ENCODE data around the gene ZNF691.
"Not testable (repeated sequence)": the region's sequence is repeated elsewhere in the genome, so short reads cannot be mapped to it uniquely, and the experiment has no call there.

Gene ZNF691

DNA sequence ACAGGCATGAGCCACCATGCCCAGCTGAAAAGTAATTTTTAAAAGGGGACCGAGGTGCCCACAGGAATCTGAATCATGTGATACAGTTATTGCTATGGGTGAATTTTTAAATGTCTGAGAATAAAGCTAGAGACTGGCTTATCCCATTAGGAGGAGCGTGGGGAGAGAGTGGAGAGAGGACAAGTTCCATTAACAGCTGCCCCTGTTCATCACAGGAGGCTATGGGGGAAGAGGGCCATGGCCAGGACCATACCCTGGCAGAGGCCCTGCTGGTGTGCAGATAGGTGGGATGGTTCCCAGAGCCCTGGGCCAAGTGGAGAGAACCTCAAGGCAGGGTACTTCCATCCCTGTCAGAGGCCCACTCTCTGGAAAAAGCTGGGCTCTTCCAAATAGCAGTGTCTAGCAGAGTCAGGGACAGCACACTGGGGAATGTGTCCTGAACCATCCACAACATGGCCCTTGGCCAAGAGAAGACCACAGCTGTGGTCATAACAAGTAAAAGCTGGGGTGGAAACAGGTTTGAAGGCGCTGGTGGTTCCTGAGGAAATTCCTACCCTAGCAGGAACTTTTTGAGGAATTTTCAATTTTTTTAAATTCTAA lies 13.7 kb upstream of the ZNF691 start:
- DNase-seq (ENCODE audit: low spot score), result no peak

- DNase-seq (ENCODE audit: low spot score), result no peak
Observed at GRCh38 chr1:42833981-42834380, 12.4 kb upstream of the ZNF691 start.

DNA sequence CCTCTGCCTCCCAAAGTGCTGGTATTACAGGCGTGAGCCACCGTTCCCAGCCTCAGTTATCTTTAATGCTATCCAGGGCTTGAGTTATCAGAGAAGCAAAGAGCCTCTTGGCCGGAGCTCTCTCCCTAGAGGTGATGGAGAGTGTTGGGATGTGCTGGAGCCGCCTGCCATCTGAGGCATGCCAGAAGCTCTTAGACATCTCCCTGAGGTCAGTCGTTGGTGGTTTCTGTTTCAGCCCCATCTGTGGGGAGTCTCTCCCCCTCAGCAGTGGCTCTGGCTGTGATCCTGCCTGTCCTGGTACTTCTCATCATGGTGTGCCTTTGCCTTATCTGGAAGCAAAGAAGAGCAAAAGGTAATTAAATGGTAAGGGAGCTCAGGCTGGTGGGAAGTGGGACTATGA lies 11.6 kb upstream of the ZNF691 start:
- DNase-seq (ENCODE audit: low spot score), result no peak

DNA sequence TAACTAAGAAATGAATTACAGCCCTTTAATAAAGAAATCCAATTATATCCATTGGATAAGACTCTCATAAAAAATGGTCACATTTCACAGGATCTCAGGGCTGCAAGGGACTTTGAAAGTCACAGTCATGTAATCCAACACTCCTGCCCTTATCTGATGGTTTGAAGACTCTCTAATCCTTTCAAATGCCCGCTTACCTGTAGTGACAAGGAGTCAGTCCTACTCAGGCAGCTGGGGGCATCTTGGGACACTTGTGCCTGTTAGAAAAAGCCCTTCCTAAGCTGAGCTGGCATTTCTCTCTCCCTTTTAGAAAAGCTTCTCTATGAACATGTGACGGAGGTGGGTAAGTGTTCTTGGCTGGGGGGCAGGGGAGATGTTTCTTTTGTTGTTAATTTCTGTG lies 11.0 kb upstream of the ZNF691 start:
- no peak for DNase-seq (ENCODE audit: low spot score)

GRCh38 chr1:42837709-42838108 lies 8.7 kb upstream of the ZNF691 start:
- DNase-seq (ENCODE audit: low spot score), result no peak

DNA sequence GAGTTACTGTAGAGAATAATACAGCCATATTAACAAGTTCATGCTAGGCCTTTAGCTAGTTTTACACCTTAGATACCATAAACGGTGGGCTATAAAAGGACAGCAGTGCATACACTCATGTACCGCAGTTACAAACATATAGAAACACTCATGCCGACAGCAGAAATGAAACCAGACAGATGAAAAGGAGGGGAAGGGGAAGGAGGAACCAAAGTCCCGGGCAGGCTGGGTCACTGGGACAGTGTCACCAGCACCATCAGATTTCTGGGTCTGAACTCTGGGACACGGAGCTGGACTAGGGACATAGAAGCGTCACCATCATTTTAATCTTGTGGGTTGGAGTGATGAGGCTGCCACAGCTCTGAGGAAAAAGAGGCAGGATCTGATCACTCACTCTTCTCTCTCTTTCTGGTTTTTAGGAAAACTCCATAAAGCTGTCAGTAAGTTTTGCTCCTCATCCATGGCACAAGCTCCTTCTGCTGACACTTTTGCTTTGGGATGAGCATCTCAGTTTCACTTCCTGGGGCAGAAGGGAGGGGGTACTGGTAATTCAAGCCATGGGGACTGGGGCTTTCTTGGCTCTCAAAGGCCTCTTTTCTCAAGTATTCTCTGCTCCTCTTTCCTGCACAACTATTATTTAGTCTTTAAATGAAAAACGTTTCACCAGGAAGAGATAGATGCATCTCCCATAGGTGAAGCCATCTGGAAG lies 7.8 kb upstream of the ZNF691 start:
- DNase-seq (ENCODE audit: low spot score), result no peak

GRCh38 chr1:42841010-42841409 lies 5.4 kb upstream of the ZNF691 start:
- DNase-seq (ENCODE audit: low spot score), result no peak

DNA sequence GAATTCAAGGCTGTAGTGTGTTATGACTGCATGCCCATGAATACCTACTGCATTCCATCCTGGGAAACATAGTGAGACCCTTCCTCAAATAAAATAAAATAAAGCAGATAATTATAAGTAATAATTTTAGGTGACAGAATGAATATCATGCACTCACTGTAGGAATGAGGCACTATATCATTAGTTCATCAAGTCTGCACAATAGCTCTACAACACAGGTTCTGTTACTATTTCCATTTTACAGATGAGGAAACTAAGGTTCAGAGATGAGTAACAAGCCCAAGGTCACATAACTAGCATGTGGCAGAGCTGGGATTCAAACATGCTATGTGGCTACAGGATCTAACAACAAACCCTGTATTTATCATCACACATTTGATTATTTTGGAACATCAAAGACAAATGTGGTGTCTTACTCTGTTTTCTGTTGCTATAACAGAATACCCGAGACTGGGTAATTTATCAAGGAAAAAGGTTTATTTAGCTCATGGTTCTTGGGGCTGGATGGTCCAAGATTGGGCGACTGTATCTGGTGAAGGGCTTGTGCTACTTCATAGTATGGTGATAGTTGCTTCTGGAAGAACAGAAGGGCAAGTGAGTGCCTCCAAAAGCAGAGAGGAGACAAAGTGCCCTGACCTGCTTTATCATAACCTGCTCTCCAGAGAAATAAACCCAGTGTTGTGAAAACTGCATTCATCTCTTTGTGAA lies 4.8 kb upstream of the ZNF691 start:
- no peak for DNase-seq (ENCODE audit: low spot score)

DNA sequence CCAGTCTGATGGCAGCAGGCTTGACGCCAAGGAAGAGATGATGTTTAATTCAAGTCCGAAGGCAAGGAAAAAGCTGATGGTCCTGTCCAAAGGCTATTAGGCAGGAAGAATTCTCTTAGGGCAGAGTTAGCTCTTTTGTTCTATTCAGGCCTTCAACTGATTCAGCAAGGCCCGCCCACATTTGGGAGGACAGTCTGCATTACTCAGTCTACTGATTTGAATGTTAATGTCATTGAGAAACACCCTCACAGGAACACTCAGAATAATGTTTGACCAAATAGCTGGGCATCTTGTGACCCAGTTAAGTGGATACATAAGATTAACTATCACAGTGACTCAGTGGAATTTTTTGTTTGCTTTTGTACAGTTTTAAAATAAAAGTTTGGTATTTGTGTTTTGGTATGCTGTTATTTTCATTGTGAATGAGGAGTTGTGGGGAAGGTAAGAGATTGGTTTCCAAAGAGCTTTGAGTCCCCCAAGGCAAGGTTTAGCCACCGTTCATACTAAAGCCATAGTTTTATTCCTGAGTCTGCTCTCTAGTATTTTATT lies 1.7 kb upstream of the ZNF691 start:
- no peak for DNase-seq (ENCODE audit: low spot score)

DNA sequence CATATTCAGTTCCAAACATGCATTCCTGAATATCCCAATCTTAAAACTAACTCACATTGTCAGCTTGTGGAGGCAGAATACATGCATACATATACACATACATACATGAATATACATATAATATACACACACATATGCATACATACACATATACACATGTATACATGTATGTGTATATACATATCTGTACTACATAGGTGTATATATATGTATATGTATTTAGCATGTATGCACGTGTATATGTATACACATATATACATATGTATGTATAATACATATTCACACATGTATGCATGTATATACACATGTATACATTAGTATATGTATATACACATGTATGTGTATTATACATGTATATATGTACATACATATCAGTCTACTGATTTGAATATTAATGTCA lies 1.2 kb upstream of the ZNF691 start:
- no peak for DNase-seq (ENCODE audit: low spot score)

DNA sequence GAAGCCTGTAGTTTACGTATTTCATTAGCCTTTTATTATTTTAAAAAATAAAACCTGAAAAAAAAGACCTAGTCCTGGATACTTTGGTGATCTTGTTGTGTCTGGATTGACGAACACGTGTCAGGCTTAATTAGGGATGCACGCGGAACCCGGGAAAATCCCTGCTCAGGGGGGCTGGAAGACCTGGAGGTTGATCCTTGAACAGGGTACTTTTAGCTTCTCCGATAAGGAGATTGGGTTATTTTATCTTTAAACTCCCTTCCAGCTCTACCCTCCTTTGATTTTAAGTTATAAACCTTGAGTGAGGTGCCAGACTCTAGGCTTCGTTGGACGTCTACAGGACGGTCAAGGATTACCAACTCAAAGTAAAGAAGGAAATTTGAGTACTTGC lies 552 bp upstream of the ZNF691 start:
- no peak for DNase-seq (ENCODE audit: low spot score)

GRCh38 chr1:42847111-42847595 lies 740 bp downstream of the ZNF691 start:
- DNase-seq (ENCODE audit: low spot score), result no peak

GRCh38 chr1:42847721-42848460 lies 1.5 kb downstream of the ZNF691 start:
- no peak for DNase-seq (ENCODE audit: low spot score)

- no peak for DNase-seq (ENCODE audit: low spot score)
Observed at GRCh38 chr1:42848823-42849537, 2.6 kb downstream of the ZNF691 start.

DNA sequence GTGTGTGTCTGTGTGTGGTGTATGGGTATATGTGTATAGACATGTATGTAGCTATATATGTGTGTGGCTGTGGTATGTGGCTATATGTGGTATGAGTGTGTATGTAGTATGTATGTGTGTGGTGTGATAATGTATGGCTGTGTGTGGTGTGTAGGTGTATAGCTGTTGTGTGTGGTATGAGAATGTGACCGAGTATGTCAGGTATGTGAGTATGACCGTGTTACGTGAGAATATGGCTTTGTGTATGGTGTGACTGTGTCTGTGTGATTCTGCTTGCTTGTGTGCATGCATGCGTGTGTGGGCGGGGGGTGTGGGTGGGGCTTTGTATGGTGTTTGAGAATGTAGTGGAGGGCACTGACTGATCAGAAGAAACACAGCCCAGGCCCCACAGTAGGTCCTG lies 3.5 kb downstream of the ZNF691 start:
- no peak for DNase-seq (ENCODE audit: low spot score)

DNA sequence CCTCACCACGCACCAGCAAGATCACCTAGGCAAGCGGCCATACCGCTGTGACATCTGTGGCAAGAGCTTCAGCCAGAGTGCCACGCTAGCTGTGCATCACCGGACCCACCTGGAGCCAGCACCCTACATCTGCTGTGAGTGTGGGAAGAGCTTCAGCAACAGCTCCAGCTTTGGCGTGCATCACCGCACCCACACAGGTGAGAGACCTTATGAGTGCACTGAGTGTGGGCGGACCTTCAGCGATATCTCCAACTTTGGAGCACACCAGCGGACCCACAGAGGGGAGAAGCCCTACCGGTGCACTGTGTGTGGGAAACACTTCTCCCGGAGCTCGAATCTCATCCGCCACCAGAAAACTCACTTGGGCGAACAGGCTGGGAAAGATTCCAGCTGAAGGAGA lies 5.0 kb downstream of the ZNF691 start:
- DNase-seq (ENCODE audit: low spot score), result no peak

DNA sequence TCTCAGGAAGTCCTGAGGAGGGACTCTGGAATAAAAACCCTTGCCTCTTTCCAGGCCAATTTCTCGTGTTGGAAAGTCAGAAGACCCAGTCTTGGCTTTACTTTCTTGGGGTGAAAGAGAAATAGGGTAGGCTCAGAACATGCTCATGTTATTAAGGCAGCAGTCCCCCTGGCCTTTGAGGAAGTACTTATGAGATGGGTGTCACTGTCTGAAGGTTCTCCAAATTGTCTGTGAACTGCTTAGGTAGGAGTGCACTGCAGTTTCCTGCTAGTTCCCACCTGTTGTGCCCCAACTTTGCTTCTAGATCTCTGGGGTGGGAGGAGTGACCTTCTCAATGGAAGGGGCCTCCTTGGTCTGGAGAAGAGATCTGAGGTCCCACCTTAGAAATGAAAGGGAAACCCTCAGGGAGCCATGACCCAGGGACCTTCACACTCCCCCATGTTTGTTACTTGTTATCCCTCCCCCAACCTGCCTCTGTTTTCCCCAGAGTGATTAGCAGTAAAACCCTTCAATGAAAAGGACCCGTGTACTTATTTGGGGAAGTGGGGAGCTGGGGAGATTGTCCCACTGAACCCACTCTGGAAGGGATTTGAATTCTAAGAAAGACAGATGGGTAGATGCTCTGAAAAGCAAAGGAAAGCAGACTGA lies 5.7 kb downstream of the ZNF691 start:
- DNase-seq (ENCODE audit: low spot score), result no peak

- DNase-seq (ENCODE audit: low spot score), result no peak
Observed at GRCh38 chr1:42852608-42852980, 6.2 kb downstream of the ZNF691 start.

DNA sequence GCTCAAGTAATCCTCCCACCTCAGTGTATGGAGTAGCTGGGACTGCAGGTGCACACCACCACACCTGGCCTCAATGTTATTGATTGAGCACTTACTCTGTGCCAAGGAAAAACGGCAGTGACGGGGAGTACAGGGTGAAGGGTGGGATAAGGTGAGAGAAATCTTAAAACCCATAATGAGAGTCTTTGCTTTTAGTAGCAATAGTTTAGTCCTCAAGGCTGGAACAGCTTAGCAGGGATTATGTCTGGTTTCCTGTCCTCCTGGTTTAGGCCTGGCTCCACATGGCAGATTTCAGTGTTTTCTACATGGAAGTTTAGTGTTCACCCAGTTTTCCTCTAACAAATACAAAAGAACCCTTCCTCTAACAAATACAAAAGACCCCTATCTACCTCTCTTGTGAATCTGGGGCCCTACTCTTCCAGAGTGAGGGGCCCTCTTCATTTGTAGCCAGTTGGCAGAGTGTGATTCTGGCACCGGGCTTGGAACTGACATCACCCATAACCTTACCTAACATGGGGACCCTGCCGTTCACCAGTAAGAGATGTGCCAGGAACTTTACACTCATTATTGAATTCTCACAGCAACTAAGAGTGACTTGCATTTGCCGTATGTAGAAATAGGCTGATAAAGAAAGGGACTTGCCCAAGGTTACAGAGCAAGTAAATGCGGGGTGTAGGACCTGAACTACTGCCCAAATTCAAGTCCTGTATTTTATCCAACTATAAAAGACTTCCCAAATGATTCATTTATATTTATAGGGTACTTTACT lies 6.9 kb downstream of the ZNF691 start:
- DNase-seq (ENCODE audit: low spot score), result no peak

DNA sequence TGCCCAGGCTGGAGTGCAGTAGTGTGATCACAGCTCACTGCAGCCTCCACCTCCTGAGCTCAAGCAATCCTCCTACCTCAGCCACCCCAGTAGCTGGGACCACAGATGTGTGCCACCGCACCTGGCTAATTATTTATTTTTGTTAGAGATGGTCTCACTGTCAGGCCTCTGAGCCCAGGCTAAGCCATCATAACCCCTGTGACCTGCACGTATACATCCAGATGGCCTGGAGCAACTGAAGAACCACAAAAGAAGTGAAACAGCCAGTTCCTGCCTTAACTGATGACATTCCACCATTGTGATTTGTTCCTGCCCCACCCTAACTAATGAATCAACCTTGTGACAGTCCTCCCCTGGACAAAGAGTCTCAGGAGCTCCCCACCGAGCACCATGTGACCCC lies 10.1 kb downstream of the ZNF691 start:
- not testable (repeated sequence) for DNase-seq (ENCODE audit: low spot score)
